ENCODE results near the gene SF3B2.

Gene SF3B2

DNA sequence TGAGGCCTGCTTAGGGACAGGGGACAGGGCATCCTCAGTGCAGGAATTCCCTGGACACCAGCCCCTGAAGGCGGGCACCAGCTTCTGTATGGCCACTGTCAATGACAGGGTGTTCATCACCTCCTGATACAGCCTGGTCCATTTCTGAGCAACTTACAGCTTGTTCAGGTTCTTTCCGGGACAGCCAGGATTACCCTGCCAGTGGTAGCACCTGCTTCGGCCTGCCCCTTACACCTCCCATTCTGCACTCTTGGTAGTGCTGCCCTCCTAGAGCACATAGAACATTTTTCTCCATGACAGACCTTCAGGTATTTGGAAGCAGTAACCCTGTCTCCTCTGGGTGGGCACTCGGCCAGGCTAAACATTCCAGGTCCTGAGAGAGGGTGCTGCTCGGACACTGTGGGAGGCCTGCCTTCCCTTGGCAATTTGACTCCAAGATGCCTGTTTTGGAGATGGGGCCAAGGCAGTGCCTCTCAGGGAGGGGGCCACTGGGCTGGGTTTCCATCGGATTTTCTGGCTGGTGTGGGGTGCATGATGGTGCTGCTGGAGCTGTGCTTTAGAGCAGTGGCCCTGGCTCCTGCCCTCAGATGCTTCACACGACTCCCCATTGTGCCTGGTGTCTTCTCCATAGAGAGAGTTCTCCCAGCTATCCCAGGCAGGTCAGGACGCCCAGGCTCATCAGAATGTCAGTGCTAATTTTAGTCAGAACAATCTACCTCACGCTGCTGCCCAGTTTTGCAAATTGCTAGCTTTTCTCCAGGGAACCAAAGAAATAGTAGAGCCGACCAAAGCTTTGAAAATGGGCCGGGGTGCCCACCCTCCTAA lies 4.4 kb upstream of the SF3B2 start:
- no peak for DNase-seq (ENCODE audit: low read depth in 2 of 2)

- DNase-seq (ENCODE audit: low read depth in 2 of 2): no peak
These were observed 3.4 kb upstream of the SF3B2 start, which contains the start of gene GAL3ST3 for GRCh38 chr11:66048547-66049323. GAL3ST3 (minus strand) TSS chr11:66049161; CDS start chr11:66045415, 3,746 bp downstream.

DNA sequence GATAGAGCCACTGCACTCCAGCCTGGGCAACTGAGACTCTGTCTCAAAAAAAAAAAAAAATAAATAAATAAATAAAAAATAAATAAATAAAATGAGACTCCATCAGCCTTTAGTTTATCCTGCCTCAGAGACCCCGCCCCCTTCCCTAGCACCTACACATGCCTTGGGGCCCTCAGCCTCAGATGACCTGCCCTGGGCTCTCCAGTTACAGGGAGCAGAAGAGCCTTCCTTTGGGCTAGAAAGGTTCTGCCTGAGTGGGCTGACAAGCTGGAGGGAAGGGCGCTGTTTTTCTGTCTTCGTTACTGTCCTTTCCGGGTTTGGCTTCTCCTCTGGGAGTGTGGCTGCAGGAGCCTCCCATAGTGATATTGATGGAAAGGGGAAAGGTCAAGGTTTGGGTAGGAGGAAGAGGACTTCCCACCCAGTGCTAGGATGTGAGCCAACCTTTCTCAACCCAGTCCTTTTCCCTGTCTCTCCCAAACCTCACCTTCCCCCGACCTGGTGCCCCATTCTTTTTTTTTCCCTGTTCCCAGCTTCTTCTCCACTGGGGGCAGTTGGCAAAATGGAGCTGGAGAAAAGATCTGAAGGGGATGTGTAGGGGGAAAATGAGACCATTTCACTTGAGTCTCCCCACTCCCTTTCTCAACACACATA lies 1.5 kb upstream of the SF3B2 start:
- DNase-seq (ENCODE audit: low read depth in 2 of 2): no peak

GRCh38 chr11:66051371-66051765 lies 796 bp upstream of the SF3B2 start:
- no peak for DNase-seq (ENCODE audit: low read depth in 2 of 2)

DNA sequence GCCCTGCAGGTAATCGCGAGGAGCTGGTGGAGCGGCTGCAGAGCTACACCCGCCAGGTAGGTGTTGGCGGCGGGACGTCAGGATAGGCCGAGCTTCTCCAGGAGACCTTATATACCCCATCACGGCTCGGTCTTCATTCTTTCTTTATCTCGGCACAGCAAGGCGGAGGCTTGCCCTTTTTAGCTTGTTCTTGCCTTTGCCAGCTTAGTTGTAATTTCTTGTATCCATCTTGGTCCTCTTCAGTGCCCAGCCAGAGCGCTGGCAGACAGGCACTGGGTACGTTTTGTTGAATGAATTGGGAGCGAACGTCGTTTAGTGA lies 459 bp downstream of the SF3B2 start:
- no peak for DNase-seq (ENCODE audit: low read depth in 2 of 2)

- no peak for DNase-seq (ENCODE audit: low read depth in 2 of 2)
These were observed 2.9 kb downstream of the SF3B2 start for GRCh38 chr11:66055021-66055420.

GRCh38 chr11:66056501-66056900 lies 4.3 kb downstream of the SF3B2 start:
- no peak for DNase-seq (ENCODE audit: low read depth in 2 of 2)

GRCh38 chr11:66059966-66060680 lies 8.0 kb downstream of the SF3B2 start:
- DNase-seq (ENCODE audit: low read depth in 2 of 2): no peak

- DNase-seq (ENCODE audit: low read depth in 2 of 2): no peak
These were observed 9.1 kb downstream of the SF3B2 start for GRCh38 chr11:66061268-66061667.

GRCh38 chr11:66062408-66062807 lies 10.2 kb downstream of the SF3B2 start:
- no peak for DNase-seq (ENCODE audit: low read depth in 2 of 2)

DNA sequence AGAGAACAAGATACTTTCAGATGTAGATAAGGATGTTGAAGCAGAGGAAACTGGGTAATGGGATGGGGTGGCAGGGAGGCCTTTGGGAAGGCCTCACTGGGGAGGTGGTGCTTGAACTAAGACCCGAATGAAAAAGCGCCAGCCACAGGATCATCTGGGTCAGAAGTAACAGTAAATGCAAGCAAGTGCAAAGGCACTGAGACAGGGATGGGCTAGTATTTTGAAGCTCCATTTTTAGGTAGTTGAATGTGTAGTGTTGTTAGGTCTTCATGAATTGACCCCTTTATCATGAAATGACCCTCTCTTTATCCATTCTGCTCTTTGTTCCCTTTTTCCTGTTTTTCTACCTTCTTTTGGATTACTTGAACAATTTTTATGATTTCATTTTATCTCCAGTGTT lies 11.7 kb downstream of the SF3B2 start:
- DNase-seq (ENCODE audit: low read depth in 2 of 2): no peak

DNA sequence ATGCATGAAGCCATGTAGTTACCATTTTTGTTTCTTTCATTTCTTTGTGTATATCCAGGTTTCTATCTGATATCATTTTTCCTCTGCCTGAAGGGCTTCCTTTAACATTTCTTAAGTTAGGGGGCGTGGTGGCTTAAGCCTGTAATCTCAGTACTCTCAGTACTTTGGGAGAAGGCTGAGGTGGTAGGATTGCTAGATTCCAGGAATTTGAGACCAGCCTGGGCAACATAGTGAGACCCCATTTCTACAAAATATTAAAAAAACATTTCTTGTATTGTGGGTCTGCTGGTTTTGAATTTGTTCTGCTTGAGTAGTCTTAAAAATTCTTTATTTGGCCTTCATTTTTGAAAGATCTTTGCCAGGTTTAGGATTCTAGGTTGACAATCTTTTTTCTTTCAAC lies 12.4 kb downstream of the SF3B2 start:
- DNase-seq (ENCODE audit: low read depth in 2 of 2): no peak

GRCh38 chr11:66066751-66067150 lies 14.6 kb downstream of the SF3B2 start:
- no peak for DNase-seq (ENCODE audit: low read depth in 2 of 2)

GRCh38 chr11:66067640-66068039 lies 15.5 kb downstream of the SF3B2 start:
- no peak for DNase-seq (ENCODE audit: low read depth in 2 of 2)

DNA sequence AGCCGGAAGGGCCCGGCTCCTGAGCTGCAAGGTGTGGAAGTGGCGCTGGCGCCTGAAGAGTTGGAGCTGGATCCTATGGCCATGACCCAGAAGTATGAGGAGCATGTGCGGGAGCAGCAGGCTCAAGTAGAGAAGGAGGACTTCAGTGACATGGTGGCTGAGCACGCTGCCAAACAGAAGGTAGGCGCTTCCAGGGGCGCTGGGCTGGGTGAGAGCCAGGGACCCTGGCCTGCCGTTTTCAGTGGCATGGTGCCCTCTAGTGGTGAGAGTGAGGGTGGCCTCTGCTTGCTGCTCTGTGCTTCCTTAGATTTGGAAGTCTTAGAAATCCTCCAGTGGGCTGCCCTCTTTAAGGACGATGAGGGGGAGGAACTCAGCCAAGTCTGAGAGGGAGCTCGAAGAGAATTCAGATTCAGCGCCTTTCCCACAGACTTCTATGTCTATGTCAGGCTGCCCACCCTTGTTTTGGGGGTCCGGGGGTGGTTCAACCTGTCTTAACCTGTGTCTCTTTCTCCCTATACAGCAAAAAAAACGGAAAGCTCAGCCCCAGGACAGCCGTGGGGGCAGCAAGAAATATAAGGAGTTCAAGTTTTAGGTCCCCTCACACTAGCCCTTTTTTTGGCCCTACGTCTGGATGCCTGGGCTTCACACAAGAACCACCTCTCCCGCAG lies 16.1 kb downstream of the SF3B2 start:
- DNase-seq (ENCODE audit: low read depth in 2 of 2): peak; percentile 56 to 63

- no peak for DNase-seq (ENCODE audit: low read depth in 2 of 2)
These were observed 17.0 kb downstream of the SF3B2 start for GRCh38 chr11:66068923-66069714.

DNA sequence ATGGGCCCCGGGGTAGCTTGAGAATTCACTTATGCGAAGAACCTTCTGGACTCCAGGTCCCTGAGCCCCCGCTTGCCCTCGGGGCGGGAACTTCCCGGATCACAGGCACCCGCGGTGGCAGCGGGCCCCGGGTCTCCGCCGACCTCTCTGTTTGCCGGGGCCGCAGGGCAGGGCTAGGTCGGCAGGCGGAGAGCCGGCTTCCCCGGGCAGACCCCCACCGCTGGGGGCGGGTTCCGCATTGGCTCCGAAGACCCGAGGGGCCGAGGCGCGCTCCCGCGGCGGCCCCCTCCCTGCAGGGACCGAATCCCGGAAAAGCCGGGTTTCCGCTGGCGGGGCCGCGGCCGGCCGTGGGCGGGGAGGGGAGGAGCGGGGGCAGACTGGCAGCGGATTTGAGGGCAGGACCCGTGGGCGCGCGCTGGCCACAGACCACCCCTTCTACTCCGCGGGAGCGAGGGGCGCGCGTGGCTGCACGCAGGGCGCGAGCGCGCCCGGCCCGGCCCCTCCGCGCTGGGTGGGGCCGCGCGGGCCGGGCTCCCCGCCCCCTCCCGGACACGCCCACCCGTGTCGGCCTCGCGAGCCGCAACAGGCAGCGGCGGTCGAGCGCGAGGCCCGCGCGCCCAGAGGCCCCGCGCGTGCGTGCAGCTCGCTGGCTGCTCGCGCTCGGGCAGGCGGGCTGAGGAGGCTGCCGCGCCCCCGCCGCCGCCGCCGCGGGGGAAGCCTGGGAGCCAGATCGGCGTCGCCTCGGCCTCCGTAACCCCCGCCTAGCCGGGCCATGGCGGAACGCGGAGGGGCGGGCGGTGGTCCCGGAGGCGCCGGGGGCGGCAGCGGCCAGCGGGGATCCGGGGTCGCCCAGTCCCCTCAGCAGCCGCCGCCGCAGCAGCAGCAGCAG lies 17.8 kb downstream of the SF3B2 start, which contains the start of gene PACS1:
Gene PACS1, plus strand, starts transcription at position 558 of the 889 bp plus-strand sequence. Its CDS starts 215 bp downstream, at position 773.
- peak; percentile 52 to 82 for DNase-seq (ENCODE audit: low read depth in 2 of 2)

- DNase-seq (ENCODE audit: low read depth in 2 of 2): no peak
These were observed 18.6 kb downstream of the SF3B2 start for GRCh38 chr11:66070604-66071380.

GRCh38 chr11:66071381-66071801 lies 19.2 kb downstream of the SF3B2 start:
- no peak for DNase-seq (ENCODE audit: low read depth in 2 of 2)

Measured in stimulated activated CD8-positive, alpha-beta memory T cell treated with anti-CD3 and anti-CD28 coated beads, Interleukin-7, amount 100 ng/mL, for 4 hours (primary cell).